ENCODE results near the gene PPAN. TPM values are rescaled to one million over a fixed set of nuclear protein-coding genes. Genes with fewer than 3 reads are reported as not detected.
A peak's percentile ranks its signal among the peaks of the same experiment; 100 is the strongest.

PPAN gene
- total RNA-seq = 10 to 100 TPM; 16.5 to 29.4 (median 25.7) TPM
- polyA plus RNA-seq = 25.2 TPM
- long read RNA-seq, donor 1, transcript PPAN-201 (12 exons, 1,657 nt) = major isoform, 99 of 107 reads
- long read RNA-seq, donor 1, partial matches to known transcripts = 1 of 107 reads
- long read RNA-seq, donor 1, other reads (novel, unspliced or antisense) = 4 of 107 reads
- long read RNA-seq, donor 2, transcript PPAN-201 (12 exons, 1,657 nt) = major isoform, 19 of 23 reads
- long read RNA-seq, donor 2, partial matches to known transcripts = 0 of 23 reads
- long read RNA-seq, donor 2, other reads (novel, unspliced or antisense) = 3 of 23 reads
- long read RNA-seq, donor 3, transcript PPAN-201 (12 exons, 1,657 nt) = major isoform, 46 of 51 reads
- long read RNA-seq, donor 3, partial matches to known transcripts = 0 of 51 reads
- long read RNA-seq, donor 3, other reads (novel, unspliced or antisense) = 4 of 51 reads
- long read RNA-seq, donor 4, transcript PPAN-201 (12 exons, 1,657 nt) = major isoform, 18 of 19 reads
- long read RNA-seq, donor 4, partial matches to known transcripts = 1 of 19 reads
- long read RNA-seq, donor 4, other reads (novel, unspliced or antisense) = 0 of 19 reads

- Histone ChIP-seq H3K9me3 (ENCODE audit: control insufficient read depth, low read length) (no peaks in the 10 kb centered on the region), H3K27ac (ENCODE audit: low read length) (peak within 1 kb of the TSS; percentile 6), H3K4me3 (ENCODE audit: low read length) (peak within 1 kb of the TSS; percentile 63), H3K27me3 (ENCODE audit: control insufficient read depth, insufficient read depth) (no peaks in the 10 kb centered on the region), H3K4me1 (ENCODE audit: control insufficient read depth, insufficient read depth, low read length) (no peaks in the 10 kb centered on the region)
- intact Hi-C loops (cut with DNase I) = loop anchor here in 1 of 4 donors (10.0 kb wide), 1 partner anchor 128 kb away; the partner anchor contains the start of gene S1PR2
- WGBS = 2% methylated on average over 71 of the region's 71 CpGs
- ATAC-seq (peak; percentile 97 to 98), DNase-seq (peak; percentile 99)
Measured at GRCh38 chr19:10106100-10106936, at the start of gene PPAN. Gene PPAN, plus strand, starts transcription at chr19:10106362. Its CDS starts 33 bp downstream, at chr19:10106395.

- DNase-seq (no peak), ATAC-seq (no peak)
- no peak overlapping the region for H3K27ac ChIP-seq (ENCODE audit: low read length)
- 26% methylated on average over 21 of the region's 21 CpGs for WGBS
- no peaks in the 10 kb centered on the region for H3K4me1 ChIP-seq (ENCODE audit: control insufficient read depth, insufficient read depth, low read length)
- H3K27me3 ChIP-seq (ENCODE audit: control insufficient read depth, insufficient read depth) = no peaks in the 10 kb centered on the region
- intact Hi-C loops (cut with DNase I) = no loop called here
- no peak overlapping the region for H3K4me3 ChIP-seq (ENCODE audit: low read length)
- H3K9me3 ChIP-seq (ENCODE audit: control insufficient read depth, low read length) = no peaks in the 10 kb centered on the region
Measured at GRCh38 chr19:10061717-10062310, 44.3 kb upstream of the PPAN start.

GRCh38 chr19:10068205-10068604, 38.0 kb upstream of the PPAN start:
- 60% methylated on average over 4 of the region's 4 CpGs for WGBS
- no peaks in the 10 kb centered on the region for H3K27me3 ChIP-seq (ENCODE audit: control insufficient read depth, insufficient read depth)

GRCh38 chr19:10069046-10069445, 37.1 kb upstream of the PPAN start:
- ATAC-seq (no peak), DNase-seq (no peak)
- Histone ChIP-seq H3K27ac (ENCODE audit: low read length) (no peak overlapping the region), H3K4me3 (ENCODE audit: low read length) (no peak overlapping the region), H3K27me3 (ENCODE audit: control insufficient read depth, insufficient read depth) (no peaks in the 10 kb centered on the region), H3K9me3 (ENCODE audit: control insufficient read depth, low read length) (peaks cover 3% of the 10 kb centered on the region), H3K4me1 (ENCODE audit: control insufficient read depth, insufficient read depth, low read length) (no peaks in the 10 kb centered on the region)
- intact Hi-C loops (cut with DNase I) = no loop called here
- WGBS = 68% methylated on average over 6 of the region's 6 CpGs

More at GRCh38 chr19:10068205-10068604, 38.0 kb upstream of the PPAN start:
- DNase-seq (no peak), ATAC-seq (no peak)
- Histone ChIP-seq H3K9me3 (ENCODE audit: control insufficient read depth, low read length) (no peaks in the 10 kb centered on the region), H3K27ac (ENCODE audit: low read length) (no peak overlapping the region), H3K4me1 (ENCODE audit: control insufficient read depth, insufficient read depth, low read length) (no peaks in the 10 kb centered on the region), H3K4me3 (ENCODE audit: low read length) (no peak overlapping the region)
- intact Hi-C loops (cut with DNase I) = no loop called here

DNA sequence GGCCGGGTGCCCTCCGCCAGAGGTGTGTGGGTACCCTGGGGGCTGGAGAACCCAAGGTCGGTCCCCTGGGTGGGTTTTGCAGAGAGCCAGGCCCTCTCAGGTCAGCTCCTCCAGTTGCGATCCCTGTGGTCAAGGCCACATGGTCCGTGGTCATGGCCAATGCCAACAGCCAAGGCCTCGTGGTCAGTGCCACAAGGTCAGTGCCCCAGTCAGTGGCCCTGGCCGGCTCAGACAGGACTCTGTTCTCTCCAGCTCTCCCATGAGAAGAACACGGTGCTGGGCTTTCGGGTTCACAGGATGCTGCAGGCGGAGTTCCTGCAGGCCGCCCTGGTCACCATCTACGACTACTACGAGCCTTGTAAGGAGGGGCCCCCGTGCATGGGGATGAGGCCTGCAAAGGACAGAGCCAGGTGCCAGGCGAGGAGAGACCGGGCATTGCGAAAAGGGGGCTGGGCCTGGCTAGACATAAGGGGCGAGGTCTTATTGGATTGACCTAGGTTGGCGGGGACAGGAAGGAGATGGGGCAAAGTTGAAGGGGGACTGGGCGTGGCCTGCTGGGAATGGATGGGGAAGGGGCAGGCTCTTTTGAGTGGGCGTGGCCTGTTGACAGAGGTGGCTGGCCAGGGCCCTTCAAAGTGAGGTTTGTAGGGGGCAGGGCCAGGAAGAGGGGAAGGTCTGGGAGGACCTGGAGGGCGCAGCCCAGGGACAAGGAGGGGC, 35.3 kb upstream of the PPAN start:
- peak; percentile 16 to 25 for ATAC-seq
- Histone ChIP-seq H3K27ac (ENCODE audit: low read length) (no peak overlapping the region), H3K4me1 (ENCODE audit: control insufficient read depth, insufficient read depth, low read length) (no peaks in the 10 kb centered on the region), H3K9me3 (ENCODE audit: control insufficient read depth, low read length) (peaks cover 4% of the 10 kb centered on the region), H3K27me3 (ENCODE audit: control insufficient read depth, insufficient read depth) (no peaks in the 10 kb centered on the region), H3K4me3 (ENCODE audit: low read length) (no peak overlapping the region)
- 73% methylated on average over 22 of the region's 22 CpGs for WGBS
- intact Hi-C loops (cut with DNase I) = no loop called here
- no peak for DNase-seq

DNA sequence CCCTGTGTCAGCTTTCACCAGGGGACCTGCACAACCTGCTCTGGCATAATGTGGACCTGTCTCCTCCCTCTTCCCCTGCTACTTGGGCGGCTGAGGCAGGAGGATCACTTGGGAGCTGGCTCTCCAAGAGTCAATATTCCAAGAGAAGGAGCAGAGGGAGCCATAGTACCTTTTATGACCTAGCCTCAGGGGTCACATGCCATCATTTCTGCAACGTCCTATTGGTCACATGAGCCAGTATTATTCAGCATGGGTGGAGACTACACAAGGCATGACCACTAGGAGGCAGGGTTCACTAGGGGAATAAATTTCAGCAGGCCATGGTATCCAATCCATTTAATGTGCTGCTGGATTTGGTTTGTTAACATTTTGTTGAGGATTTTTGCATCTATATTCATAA, 32.0 kb upstream of the PPAN start:
- no peak overlapping the region for H3K27ac ChIP-seq (ENCODE audit: low read length)
- H3K27me3 ChIP-seq (ENCODE audit: control insufficient read depth, insufficient read depth) = no peaks in the 10 kb centered on the region
- H3K9me3 ChIP-seq (ENCODE audit: control insufficient read depth, low read length) = peaks cover 4% of the 10 kb centered on the region
- H3K4me1 ChIP-seq (ENCODE audit: control insufficient read depth, insufficient read depth, low read length) = no peaks in the 10 kb centered on the region
- intact Hi-C loops (cut with DNase I) = no loop called here
- ATAC-seq (no peak), DNase-seq (no peak)
- H3K4me3 ChIP-seq (ENCODE audit: low read length) = no peak overlapping the region
- WGBS = 60% methylated on average over 2 of the region's 2 CpGs

DNA sequence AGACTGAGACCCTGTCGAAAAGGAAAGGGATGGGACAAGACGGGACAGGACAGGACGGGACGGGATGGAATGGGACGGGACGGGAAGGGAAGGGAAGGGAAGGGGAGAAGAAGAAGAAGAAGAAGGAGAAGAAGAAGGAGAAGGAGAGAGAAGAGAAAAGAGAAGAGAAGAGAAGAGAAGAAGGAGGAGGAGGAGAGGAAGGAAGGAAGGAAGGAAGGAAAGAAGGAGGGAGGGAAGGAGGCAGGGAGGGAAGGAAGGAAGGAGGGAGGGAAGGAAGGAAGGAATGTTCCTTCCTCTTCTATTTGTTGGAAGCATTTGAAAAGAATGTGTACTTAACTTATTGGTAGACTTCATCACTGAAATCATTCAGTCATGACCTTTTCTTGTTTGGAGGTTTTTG, 29.6 kb upstream of the PPAN start:
- 74% methylated on average over 6 of the region's 6 CpGs for WGBS
- ATAC-seq = no peak

GRCh38 chr19:10078329-10078728, 27.8 kb upstream of the PPAN start:
- DNase-seq (no peak), ATAC-seq (no peak)
- no peak overlapping the region for H3K27ac ChIP-seq (ENCODE audit: low read length)
- no peaks in the 10 kb centered on the region for H3K4me1 ChIP-seq (ENCODE audit: control insufficient read depth, insufficient read depth, low read length)
- peaks cover 4% of the 10 kb centered on the region for H3K9me3 ChIP-seq (ENCODE audit: control insufficient read depth, low read length)
- H3K27me3 ChIP-seq (ENCODE audit: control insufficient read depth, insufficient read depth) = no peaks in the 10 kb centered on the region
- intact Hi-C loops (cut with DNase I) = no loop called here
- H3K4me3 ChIP-seq (ENCODE audit: low read length) = no peak overlapping the region
- WGBS = 64% methylated on average over 8 of the region's 8 CpGs

More for the DNA sequence above, 29.6 kb upstream of the PPAN start:
- Histone ChIP-seq H3K9me3 (ENCODE audit: control insufficient read depth, low read length) (peaks cover 4% of the 10 kb centered on the region), H3K4me3 (ENCODE audit: low read length) (no peak overlapping the region), H3K27me3 (ENCODE audit: control insufficient read depth, insufficient read depth) (no peaks in the 10 kb centered on the region), H3K27ac (ENCODE audit: low read length) (no peak overlapping the region), H3K4me1 (ENCODE audit: control insufficient read depth, insufficient read depth, low read length) (no peaks in the 10 kb centered on the region)
- intact Hi-C loops (cut with DNase I) = no loop called here
- DNase-seq = no peak

DNA sequence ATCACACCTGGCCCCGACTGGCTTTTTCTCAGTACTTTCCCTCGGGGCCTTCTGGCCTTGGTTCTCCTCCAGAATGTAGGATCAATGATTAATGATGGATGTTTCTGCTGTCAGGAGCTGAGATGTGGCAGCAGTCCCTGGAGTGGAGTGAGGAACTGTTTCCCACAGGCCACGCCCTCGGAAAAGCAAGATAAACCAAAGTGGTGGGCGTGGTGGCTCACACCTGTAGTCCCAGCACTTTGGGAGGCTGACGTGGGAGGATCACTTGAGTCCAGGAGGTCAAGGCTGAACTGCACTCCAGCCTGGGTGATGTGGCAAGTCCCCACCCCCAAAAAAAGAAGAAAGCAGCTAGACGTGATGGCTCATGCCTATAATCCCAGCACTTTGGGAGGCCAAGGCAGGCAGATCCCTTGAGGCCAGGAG, 27.1 kb upstream of the PPAN start:
- no peaks in the 10 kb centered on the region for H3K27me3 ChIP-seq (ENCODE audit: control insufficient read depth, insufficient read depth)
- no peak for DNase-seq
- 60% methylated on average over 7 of the region's 7 CpGs for WGBS
- H3K4me1 ChIP-seq (ENCODE audit: control insufficient read depth, insufficient read depth, low read length) = no peaks in the 10 kb centered on the region
- H3K9me3 ChIP-seq (ENCODE audit: control insufficient read depth, low read length) = peaks cover 1% of the 10 kb centered on the region
- H3K27ac ChIP-seq (ENCODE audit: low read length) = no peak overlapping the region
- intact Hi-C loops (cut with DNase I) = no loop called here
- H3K4me3 ChIP-seq (ENCODE audit: low read length) = no peak overlapping the region
- no peak for ATAC-seq

DNA sequence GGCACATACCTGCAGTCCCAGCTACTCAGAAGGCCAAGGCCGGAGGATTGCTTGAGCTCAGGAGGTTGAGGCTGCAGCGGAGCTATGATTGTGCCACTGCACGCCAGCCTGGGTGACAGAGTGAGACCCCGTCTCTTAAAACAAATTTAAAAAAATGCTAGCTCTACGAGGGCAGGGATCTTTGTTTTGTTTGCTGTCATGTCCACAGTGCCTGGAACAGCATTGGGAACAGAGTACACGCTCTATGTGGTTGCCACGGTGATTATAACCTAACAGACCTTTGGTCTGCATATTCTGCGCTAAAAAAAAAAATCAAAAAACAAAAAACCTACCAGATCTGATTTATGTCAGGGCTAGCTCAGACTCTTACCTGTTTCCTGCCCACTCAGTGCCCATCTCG, 22.3 kb upstream of the PPAN start:
- peaks cover 3% of the 10 kb centered on the region for H3K4me1 ChIP-seq (ENCODE audit: control insufficient read depth, insufficient read depth, low read length)
- H3K27ac ChIP-seq (ENCODE audit: low read length) = no peak overlapping the region
- ATAC-seq (no peak), DNase-seq (no peak)
- H3K9me3 ChIP-seq (ENCODE audit: control insufficient read depth, low read length) = no peaks in the 10 kb centered on the region
- intact Hi-C loops (cut with DNase I) = no loop called here
- no peaks in the 10 kb centered on the region for H3K27me3 ChIP-seq (ENCODE audit: control insufficient read depth, insufficient read depth)
- H3K4me3 ChIP-seq (ENCODE audit: low read length) = no peak overlapping the region
- 78% methylated on average over 9 of the region's 9 CpGs for WGBS
